Non-pigmented ciliary epithelial cell (primary cell): ENCODE data around the gene GLRX3.
"Not testable (repeated sequence)": the region's sequence is repeated elsewhere in the genome, so short reads cannot be mapped to it uniquely, and the experiment has no call there.

Experiments
- DNase-seq: peaks from one replicate; pipeline ENCODE4 v3.0.0-alpha.2; 2010; ENCODE audit warnings: low read depth

The GLRX3 gene

GRCh38 chr10:130189608-130190054 is 53.4 kb downstream of the GLRX3 start:
- no peak for DNase-seq

- peak; percentile 28 for DNase-seq
Observed at GRCh38 chr10:130190055-130190736, 54.0 kb downstream of the GLRX3 start.

- DNase-seq: no peak
Observed at GRCh38 chr10:130190737-130191115, 54.5 kb downstream of the GLRX3 start.

GRCh38 chr10:130191380-130191779 is 55.2 kb downstream of the GLRX3 start:
- no peak for DNase-seq

- no peak for DNase-seq
Observed at GRCh38 chr10:130192276-130192848, 56.2 kb downstream of the GLRX3 start.

- no peak for DNase-seq
Observed at GRCh38 chr10:130193033-130193432, 56.8 kb downstream of the GLRX3 start.

- no peak for DNase-seq
Observed at GRCh38 chr10:130193493-130194193, 57.5 kb downstream of the GLRX3 start.

- DNase-seq: no peak
Observed at GRCh38 chr10:130194194-130194990, 58.2 kb downstream of the GLRX3 start.

- DNase-seq: no peak
Observed at GRCh38 chr10:130194991-130195645, 58.9 kb downstream of the GLRX3 start.

- no peak for DNase-seq
Observed at GRCh38 chr10:130195746-130196294, 59.6 kb downstream of the GLRX3 start.

- DNase-seq: no peak
Observed at GRCh38 chr10:130196511-130197487, 60.6 kb downstream of the GLRX3 start.

- no peak for DNase-seq
Observed at GRCh38 chr10:130198651-130199050, 62.5 kb downstream of the GLRX3 start.

GRCh38 chr10:130200179-130201042 is 64.2 kb downstream of the GLRX3 start:
- no peak for DNase-seq

GRCh38 chr10:130201043-130201380 is 64.8 kb downstream of the GLRX3 start:
- DNase-seq: no peak

- not testable (repeated sequence) for DNase-seq
Observed at GRCh38 chr10:130202150-130202549, 66.0 kb downstream of the GLRX3 start.

- no peak for DNase-seq
Observed at GRCh38 chr10:130202984-130203621, 66.9 kb downstream of the GLRX3 start.

- no peak for DNase-seq
Observed at GRCh38 chr10:130203626-130204025, 67.4 kb downstream of the GLRX3 start.

GRCh38 chr10:130206216-130206737 is 70.1 kb downstream of the GLRX3 start:
- DNase-seq: no peak

GRCh38 chr10:130207205-130207604 is 71.0 kb downstream of the GLRX3 start:
- DNase-seq: no peak
